GM19372 (cell line): Measurements from ENCODE around the gene CCDC78.
A peak's percentile ranks its signal among the peaks of the same experiment; 100 is the strongest.

ENCODE experiments used
- ATAC-seq: cut with Tn5 transposase; IDR thresholded peaks from one replicate; pipeline ENCODE4 v1.9.1; 2021; ENCODE audit warnings: mild to moderate bottlenecking, low read depth, moderate library complexity; ENCODE audit not compliant: unreplicated experiment

The CCDC78 gene

DNA sequence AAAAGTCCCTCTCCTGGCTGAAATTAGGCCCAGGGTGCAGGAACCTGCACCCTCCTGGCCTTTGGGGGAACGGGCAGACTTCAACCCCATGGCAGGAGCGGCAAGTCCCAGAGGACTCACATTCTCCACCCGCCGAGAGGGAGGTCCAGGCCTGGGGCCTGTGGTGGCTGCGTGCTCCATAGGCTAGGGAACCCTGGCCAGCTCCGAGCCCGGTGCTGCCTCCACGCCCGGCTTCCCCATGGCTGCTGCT, 130 bp downstream of the CCDC78 start:
- no peak for ATAC-seq

DNA sequence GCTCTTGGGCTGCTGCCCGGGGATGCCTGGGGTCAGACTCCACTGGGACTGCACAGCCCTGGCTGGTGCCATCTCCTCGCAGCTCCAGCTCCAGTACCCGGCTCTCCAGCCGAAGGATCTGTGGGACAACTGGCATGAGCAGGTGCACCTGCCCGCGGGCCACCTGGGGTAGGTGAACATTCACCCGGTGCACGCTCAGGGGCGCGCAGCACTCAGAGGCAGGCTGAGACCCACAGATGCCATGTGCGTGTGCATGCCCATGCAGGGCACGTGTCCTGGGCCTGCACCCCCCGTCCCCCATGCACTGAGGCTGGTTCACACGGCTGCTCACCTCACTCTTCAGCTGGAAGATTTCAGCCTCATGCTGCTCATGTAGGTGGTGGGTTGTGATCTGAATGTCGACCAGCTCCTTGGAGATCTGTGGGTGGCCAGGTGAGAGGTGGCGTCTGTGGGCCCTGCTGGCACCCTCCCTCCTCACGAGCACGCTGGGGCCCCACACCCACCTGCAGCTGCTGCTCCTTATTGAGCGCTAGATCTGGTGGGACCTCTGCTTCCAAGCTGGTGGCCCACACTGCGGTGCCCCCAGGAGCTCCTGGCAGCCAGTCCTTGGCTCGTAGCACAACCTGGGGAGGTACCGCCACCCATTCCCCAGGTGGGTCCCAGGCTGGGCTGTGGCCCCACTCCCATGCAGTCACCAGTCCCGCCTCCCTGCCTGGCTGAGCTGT, 618 bp downstream of the CCDC78 start:
- ATAC-seq, result no peak

DNA sequence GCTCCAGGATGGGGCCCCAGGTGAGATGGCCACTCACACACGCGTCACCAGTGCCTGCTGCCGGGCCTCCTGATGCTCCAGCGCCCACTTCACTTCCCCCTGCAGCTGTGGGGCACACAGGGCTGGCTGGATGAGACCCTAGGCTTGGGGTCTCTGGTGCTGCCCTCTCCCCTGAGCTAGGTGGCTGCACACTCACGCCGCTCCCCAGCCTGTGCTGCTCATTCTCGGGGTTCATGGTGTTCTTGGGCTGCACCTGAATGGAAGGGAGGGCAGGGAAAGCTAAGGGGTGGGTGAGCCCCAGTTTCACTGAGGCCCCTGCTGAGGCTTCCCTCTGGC, 1.2 kb downstream of the CCDC78 start:
- no peak for ATAC-seq

DNA sequence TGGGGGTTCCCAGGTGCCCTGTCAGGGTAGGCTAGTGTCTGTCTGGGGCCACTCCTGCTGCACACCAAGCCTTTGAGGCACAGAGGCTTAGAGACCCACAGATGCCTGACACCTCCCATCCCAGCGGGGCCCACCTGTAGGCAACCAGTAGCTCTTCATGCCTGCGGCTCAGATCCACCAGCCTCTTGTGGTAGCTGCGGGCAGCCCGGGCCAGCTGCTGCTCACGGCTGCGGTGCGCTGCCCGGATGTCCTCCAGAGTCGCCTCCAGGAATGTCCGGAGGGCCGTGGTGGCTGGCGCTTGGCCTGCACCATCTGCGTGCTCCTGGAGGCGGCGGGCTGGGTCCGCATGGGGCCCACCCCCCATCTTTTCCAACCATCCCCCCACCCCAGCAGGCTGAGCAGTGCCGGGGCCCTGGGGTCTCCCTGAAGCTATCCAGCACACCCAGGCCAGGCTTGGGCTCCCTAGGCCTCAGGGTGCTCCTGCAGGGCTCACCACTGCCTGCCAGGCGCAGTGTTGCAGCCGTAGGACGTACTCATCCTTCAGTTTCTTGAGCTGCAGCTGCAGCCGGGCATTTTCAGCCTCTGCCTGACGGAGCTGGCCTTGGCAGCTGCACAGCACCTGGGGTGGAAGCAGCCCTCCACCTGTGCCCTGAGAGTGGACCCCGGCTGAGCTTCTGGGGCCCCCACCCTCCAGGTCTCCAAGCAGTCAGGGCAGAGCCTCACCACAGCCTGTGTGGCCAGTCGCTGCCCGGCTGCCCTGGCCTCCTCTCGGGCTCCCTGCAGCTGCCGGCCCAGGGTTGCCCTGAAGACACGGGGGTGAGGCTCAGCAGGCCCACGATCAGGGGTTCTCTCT, 1.8 kb downstream of the CCDC78 start:
- ATAC-seq, result no peak

DNA sequence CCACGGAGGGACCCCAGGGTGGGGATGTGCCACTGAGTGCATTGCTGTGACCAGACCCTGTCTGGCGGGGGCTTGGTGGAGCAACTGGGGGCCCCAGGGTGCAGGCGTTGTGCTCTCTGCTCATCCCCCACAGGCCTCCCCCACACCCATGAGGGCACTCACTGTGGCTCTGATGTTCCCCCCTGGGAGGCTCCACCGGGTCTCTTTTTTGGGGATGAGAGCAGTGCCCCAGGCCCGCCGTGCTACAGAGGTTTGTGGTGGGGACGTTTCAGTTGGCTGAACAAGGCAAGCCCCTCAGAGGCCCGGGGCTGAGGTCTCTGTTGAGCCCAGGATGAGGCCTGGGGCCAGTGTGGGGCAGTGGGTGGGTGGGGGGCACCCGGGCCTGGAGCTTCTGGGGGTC, 2.5 kb downstream of the CCDC78 start:
- no peak for ATAC-seq

DNA sequence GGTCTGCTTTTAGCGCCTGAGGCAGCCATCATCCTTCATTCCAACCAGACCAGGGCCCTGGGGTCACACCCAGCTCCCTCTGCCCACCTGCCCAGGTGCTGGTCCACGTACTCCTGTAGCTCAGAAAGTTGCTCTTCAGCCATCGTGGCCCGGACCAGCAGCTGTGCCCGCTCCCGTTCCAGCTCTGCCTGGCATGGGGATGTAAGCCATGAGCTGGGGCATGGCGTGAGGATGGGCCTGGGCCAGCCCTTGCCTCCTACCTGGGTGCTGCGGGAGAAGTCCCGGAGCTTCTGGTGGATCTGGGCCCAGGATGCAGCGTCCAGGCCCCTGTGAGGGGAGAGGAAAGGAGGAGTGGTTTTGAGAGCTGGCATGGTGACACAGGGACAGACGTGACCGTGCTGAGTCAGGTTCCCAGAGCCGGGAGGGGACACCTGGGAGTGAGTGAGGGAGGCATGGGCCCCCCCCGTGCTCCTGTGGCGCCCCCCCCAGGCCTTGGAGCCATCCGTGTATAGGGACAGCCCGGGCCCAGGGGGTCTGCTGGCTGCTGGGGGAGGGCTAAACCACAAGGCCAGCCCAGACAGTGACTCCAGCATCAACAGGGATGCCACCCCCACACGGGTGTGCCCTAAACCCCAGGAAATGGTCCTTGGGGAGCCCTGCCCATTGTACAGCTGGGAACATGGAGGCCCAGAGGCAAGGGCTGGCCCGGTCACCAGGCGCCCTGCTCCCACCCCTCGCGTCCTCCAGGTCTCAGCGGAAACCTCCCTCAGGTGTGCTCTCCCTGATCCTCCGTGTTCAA, 3.2 kb downstream of the CCDC78 start:
- no peak for ATAC-seq

DNA sequence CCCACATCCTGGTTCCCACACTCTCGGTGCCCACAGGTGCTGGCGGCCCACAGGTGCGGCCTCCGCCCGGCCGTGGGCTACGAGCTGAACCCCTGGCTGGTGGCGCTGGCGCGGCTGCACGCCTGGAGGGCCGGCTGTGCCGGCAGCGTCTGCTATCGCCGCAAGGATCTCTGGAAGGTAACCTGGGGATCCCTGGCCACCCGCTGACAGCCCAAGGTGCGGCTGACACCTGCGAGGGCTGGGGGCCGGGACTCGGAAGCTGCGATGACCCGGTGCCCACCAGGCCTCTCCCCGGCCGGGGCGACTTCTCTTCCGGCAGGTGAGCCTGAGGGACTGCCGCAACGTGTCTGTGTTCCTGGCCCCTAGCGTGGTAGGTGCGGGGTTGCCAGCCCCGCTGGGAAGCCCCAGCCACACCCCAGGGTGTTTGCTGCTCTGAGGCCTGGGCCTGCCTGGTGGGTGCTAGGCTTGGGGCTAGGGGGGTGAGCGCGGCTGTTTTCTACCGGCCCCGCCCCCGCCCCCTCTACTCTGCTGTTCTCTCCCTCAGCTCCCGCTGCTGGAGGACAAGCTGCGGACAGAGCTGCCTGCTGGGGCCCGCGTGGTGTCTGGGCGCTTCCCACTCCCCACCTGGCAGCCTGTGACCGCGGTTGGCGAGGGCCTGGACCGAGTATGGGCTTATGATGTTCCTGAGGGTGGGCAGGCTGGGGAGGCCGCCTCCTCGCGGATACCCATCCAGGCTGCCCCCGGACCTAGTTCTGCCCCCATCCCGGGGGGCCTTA, 4.3 kb downstream of the CCDC78 start:
- ATAC-seq, result no peak

DNA sequence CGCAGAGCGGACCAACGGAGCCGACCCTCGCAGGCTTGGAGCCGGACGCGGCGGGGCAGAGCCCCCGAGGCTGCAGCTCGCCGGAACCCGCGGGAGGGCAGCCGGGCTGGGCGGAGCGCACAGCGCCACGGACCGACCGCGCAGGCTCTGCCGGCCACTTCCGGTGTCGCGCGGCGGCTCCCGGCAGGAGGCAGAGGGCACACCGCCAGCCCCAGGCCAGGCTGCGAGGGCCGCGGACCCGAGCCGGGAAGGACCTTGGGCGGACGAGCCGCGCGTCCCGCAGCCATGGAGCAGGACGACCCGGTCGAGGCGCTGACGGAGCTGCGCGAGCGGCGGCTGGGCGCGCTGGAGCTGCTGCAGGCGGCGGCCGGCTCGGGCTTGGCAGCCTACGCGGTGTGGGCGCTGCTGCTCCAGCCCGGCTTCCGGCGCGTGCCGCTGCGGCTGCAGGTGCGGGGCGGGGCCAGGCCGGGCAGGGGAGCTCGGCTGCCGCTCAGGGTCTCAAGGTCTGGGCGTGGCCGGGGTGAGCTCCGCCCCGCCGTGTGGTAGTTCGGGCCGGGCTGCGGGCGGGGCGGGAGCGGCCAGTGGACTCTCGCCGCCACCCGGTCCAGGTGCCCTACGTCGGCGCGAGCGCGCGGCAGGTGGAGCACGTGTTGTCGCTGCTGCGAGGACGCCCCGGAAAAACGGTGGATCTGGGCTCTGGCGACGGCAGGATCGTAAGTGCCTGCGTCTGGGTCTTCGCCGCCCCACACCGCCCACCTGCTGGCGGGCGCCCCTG, 5.1 kb downstream of the CCDC78 start, which contains the start of gene ANTKMT:
TSS of gene ANTKMT (plus strand) at position 157 of the 775 bp plus-strand sequence. CDS start at position 286, 129 bp downstream.
- ATAC-seq, result peak; percentile 74

DNA sequence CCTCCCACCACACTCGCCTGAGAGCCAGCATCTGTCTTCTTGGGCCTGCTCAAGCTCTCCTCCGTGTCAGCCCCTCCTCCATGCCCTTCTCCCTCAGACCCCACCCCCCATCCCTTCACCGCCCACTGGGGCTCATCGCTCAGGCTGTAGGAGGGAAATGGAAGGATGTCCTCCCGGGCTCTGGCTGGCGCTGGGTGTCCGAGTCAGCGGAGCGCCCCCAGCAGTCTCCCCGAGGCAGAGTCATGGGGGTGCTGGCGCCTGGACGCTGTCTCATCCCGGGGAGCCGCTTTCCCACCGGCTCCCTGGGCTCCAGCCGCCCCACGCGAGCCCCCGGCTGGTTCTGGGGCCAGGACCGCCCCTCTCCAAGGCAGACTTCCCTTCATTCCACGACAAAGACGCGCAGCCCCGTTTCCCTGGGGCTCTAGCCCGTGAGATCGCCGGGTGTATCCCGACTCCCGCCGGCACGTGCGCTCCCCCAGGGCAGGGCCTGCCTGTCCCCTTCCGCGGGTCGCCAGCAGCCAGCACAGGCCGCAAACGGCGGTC, 5.7 kb downstream of the CCDC78 start:
- ATAC-seq, result peak; percentile 19

DNA sequence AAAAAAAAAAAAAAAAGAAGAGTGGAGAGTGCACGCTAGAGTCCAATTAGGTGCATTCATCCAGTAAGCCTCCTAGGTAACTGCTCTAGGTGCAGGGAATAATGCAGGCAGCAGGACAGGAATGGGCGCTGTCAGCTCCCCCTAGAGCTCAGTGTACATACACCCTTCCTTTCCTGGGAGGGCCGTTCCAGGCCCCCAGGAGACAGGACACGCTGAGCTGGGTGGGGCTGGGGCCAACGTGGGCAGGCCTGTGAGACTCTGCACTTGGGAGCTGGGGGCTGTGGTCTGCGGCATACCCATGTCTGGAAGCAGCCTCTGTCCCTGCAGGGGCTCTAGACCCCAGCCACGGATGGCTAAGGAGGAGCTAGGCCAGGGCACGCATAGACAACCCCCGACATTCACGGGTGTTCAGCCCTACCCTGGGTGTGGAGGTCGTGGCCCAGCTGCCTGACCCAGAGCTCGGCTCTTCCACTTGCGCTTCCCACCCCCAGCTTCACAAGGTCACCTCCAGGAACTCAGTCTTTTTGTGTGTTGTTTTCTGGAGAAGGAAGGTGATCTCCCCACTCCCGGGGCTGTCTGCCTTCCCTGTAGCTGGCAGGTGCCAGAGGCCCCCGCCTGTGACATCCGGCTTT, 6.3 kb downstream of the CCDC78 start:
- ATAC-seq, result no peak

DNA sequence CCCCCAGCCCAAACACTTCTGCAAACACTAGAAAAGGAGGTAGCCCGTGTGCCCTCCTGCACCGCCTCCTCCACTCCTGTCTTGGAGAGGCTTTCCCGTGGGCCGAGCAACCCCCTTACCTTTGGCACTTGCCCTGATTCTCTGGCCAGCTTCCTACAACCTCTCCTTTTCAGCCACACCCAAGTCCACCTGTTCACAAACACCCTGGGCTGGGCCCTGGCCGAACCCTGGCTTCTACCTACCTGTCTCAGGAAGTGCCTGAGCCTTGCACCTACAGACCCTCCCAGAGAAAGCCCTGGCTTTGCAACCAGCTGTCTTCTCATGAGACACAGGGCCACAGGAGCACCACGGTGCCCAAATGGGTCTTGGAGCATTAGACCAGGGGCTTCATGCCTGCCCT, 7.3 kb downstream of the CCDC78 start:
- no peak for ATAC-seq

DNA sequence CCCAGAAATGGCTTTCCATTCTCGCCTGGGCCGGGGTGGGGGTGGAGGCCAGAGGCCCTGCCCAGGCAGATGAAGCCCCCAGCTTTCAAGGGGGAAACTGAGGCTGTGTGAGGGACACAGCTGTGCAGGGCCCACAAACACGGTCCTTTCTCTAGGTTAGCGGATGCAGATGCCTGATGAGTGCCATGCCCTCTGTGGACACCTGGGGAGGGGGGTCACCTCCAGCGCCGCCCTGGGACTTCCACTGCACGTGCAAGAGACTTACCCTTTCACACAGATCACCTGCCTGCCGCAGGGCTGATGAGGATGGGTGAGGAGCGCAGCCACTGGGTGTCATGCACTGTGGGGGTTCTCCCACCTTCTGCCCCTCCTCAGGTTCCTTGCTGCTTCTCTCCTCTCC, 7.9 kb downstream of the CCDC78 start:
- ATAC-seq, result no peak

DNA sequence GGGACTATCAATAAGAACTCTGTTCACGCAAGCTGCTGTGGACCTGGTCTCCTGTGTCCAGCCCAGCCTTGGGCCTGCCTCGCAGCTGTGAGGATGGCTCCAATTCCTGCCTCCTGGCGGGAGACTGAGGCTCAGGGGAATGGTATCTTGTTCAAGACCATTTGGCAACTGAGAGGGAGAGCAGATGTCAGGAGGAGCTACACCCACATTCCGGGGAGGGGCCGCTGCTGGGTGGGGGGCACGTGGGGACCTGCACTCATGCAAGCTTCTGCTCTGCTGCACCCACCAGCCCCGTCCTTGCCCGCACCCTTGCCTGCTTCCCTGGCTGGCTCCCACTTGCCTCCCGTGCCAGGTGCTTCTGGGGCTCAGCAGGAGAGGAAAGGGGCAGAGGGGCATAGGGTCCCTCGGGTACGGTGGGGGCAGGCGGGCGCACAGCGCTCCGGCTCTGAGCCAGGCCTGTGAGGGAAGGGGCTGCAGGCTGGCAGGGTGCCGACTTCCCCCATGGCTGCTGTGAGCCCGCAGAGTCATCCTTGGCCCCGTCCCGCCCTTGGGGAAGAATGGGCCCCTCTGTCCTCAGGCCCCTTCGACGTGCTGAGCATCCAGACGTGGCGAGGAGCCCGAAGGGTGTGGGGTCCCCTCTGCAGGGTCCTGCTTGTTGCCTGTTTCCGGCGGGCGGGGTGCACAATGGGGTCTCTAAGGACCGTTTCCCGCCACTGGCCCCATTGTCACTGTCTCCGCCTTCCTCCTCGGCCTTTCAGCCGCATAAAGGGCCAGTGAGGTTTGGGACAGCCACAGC, 8.6 kb downstream of the CCDC78 start:
- ATAC-seq, result no peak

DNA sequence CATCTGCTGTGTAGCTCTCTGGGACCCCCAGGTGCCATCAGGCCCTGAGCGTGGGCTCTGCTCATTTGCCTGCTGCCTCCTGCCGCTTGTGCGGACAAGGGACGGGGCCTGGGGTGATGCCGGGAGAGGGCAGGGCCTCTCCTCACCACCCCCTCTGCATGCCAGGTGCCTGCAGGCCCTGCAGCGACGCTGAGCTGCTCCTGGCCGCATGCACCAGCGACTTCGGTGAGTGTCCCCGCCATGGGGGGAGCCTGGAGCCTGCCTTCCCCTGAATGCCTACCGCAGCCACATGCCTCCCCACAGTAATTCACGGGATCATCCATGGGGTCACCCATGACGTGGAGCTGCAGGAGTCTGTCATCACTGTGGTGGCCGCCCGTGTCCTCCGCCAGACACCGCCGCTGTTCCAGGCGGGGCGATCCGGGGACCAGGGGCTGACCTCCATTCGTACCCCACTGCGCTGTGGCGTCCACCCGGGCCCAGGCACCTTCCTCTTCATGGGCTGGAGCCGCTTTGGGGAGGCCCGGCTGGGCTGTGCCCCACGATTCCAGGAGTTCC, 9.4 kb downstream of the CCDC78 start:
- ATAC-seq, result no peak

DNA sequence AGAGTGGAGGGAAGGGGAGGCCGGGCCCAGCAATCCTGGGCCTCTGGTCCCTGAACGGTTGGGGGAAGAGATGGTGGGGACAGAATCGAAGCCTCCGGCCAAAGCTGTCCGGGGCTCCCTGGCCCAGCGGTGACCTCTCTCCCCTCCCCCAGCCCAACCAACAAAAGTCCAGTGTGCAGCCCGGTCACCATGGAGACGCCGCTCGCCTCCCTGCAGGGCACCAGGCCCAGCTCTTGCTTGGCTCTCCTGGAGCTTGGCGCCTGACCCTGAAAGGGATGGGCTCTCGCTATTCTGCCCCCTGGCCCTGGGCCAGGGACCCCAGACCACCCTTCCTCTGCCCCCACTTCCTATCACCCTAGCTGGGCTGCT, 10.1 kb downstream of the CCDC78 start:
- no peak for ATAC-seq

DNA sequence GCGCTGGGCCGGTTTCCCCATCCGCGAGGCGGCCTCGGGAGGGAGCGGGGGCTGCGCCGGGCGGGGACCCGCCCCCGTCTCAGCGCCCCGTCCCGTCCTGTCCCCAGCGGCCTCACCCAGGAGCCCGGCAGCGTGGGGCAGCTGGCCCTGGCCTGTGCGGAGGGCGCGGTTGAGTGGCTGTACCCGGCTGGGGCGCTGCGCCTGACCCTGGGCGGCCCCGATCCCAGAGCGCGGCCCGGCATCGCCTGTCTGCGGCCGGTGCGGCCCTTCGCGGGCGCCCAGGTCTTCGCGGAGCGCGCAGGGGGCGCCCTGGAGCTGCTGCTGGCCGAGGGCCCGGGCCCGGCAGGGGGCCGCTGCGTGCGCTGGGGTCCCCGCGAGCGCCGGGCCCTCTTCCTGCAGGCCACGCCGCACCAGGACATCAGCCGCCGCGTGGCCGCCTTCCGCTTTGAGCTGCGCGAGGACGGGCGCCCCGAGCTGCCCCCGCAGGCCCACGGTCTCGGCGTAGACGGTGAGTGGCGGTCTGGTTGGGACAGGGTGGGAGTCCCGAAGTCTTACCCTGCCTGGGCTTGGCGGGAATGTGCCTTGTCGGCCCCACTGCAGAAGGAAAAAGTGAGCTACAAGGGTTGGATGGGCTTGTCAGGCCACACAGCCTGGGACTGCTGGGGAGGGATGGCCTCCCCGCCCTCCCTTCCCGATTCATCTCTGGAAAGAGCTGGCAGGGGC, 10.6 kb downstream of the CCDC78 start:
- ATAC-seq, result peak; percentile 16
